Thyroid gland (tissue), 4 donors: Measurements from ENCODE around the gene UBE2L6.

ENCODE experiments used
- POLR2A ChIP-seq, 2 donors: fragments of 450-650 bp; IDR thresholded peaks; one replicate each; pipeline ENCODE4 v1.6.1; 2017; ENCODE audit warnings: antibody characterized with exemption in 2 of 2, mild to moderate bottlenecking in 2 of 2, moderate library complexity in 1 of 2
- TF ChIP-seq, protein P1 (sequence below), 6 experiments: fragments of 200-600 bp in 3 of 6; fragments of 450-650 bp in 3 of 6; sonication (generic) in 3 of 6; IDR thresholded peaks; one replicate each; pipeline ENCODE4 v1.5.1; 2016 to 2019; ENCODE audit warnings: antibody characterized with exemption in 6 of 6, mild to moderate bottlenecking in 2 of 6, inconsistent platforms in 1 of 6, moderate library complexity in 1 of 6

DNA sequence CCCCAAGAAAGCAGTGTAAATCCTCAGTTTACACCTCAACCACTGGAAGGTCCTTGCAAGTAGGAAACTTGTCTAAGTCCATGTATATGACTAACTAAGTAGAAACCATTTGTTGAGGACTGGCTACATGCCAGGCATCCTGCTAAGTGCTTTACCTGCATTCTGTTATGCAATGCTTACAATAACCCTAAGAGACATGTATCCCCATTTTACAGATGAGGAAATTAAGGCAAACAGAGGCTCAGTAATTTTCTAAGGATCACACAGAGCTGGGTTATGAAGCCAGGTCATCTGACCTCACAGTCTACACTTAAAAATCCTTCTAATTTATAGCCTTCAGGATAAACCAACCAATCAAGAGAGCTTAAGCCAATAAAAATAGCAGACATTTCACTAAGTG, 38.5 kb downstream of the UBE2L6 start:
- TF ChIP-seq, protein P1, sequence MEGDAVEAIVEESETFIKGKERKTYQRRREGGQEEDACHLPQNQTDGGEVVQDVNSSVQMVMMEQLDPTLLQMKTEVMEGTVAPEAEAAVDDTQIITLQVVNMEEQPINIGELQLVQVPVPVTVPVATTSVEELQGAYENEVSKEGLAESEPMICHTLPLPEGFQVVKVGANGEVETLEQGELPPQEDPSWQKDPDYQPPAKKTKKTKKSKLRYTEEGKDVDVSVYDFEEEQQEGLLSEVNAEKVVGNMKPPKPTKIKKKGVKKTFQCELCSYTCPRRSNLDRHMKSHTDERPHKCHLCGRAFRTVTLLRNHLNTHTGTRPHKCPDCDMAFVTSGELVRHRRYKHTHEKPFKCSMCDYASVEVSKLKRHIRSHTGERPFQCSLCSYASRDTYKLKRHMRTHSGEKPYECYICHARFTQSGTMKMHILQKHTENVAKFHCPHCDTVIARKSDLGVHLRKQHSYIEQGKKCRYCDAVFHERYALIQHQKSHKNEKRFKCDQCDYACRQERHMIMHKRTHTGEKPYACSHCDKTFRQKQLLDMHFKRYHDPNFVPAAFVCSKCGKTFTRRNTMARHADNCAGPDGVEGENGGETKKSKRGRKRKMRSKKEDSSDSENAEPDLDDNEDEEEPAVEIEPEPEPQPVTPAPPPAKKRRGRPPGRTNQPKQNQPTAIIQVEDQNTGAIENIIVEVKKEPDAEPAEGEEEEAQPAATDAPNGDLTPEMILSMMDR (IDR thresholded peaks at IDR 0.05) = no peak
- TF ChIP-seq POLR2A (IDR thresholded peaks at IDR 0.05) = no peak
